ENCODE data around the gene ZNF366.

The ZNF366 gene

DNA sequence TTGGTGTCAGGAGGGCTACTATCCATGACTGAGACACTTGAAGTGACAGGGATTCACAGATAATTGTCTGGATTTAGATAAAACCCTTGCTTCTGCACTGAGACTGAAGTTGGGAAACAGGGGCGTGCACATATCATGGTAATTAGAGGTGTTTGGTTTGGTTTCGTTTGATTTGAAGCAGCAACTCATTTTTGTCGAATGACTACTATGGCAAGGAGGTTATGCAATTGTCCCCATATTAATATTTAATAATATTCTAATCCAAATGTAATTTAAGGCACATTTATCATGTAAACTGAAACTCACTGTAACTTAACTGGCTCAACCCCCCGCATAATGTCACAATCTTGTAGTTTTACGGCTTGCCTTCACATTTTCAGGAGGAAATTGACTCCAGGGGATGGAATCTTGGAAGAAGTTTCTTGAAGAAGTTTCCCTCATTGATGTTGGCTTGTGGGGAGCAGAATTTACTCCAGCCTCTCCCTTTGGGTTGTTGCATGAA is 12.5 kb downstream of the ZNF366 start:
- DNase-seq (ENCODE audit: low read depth) = no peak

DNA sequence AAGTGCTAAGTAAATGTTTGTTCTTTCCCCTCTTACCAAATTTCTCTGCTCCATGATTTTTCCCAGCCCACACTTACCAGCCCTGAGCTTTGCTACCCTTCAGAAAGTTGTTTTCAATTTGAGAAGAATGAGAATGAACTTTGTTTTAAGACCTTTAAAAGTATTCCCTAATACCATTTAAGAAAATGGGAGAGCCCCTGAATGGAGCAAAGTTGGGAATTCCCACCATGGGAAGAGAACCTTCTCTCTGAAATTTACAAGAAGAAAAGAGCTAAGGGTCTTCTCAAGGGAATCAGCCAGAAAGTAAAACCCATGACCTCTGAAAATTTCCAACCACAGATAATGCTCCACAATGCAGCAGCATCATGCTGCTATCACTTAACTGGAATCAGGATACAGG is 17.7 kb downstream of the ZNF366 start:
- DNase-seq (ENCODE audit: low read depth) = no peak

- DNase-seq (ENCODE audit: low read depth) = no peak
Observed at GRCh38 chr5:72488756-72489155, 18.5 kb downstream of the ZNF366 start.

GRCh38 chr5:72487177-72487576 is 20.0 kb downstream of the ZNF366 start:
- DNase-seq (ENCODE audit: low read depth) = no peak

- DNase-seq (ENCODE audit: low read depth) = no peak
Observed at GRCh38 chr5:72486371-72486770, 20.8 kb downstream of the ZNF366 start.

GRCh38 chr5:72485430-72485974 is 21.7 kb downstream of the ZNF366 start:
- no peak for DNase-seq (ENCODE audit: low read depth)

DNA sequence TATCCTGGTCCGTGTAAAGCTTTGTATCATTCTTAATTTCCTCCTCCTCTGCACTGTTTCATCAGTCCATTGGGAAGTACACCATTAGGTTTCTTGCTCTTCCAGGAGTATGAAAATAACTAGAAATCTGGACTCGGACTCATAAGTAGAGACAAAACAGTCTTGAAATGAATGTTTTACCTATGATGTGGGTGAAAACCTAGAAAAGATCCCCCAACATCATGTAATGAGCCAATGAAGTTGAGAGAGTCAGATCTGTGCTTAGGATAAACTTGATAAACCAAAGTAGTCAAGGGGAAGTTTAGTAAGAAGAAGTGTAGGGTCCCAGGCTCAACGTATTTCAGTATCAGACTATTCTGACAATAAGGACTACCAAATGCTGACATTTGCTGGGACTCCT is 25.2 kb downstream of the ZNF366 start:
- DNase-seq (ENCODE audit: low read depth) = no peak

DNA sequence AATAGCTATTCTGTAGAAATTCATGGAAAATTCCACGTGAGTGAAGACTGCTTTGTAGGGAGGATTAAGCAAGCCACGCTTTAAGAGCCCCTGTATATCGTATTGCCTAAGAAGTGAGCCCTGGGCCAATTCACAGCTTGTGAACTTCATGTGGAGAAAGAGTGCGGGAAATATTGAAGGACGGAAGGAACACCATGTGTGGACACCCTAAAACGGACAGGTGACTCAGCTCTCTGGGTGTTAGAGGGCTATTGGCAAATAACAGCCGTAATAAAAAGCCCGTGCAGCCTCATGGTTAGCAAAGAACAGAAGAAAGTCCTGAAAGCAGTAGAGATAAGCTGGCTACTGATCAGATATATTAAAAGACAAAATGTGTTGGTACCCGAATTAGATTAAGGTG is 26.4 kb downstream of the ZNF366 start:
- DNase-seq (ENCODE audit: low read depth) = no peak

- DNase-seq (ENCODE audit: low read depth) = no peak
Observed at GRCh38 chr5:72479921-72480320, 27.3 kb downstream of the ZNF366 start.

GRCh38 chr5:72478684-72479083 is 28.5 kb downstream of the ZNF366 start:
- no peak for DNase-seq (ENCODE audit: low read depth)

DNA sequence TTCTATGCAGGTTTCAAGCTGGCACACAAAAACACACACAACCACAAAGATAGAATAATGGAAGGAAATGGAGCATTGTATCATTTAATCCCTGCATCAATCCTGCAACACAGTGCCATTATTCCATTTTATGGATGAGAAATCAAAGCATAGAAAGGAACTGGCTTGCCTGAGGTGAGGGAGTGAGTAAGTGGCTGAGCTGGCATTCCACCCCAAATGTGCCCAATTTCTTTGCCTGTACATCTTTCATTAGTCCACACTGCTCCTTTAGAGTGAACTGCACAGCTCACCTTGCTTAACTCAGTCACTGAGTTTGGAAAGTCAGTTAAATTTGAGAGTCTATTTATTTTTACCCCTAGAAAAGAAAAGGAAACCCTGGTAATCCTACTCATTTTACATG is 28.9 kb downstream of the ZNF366 start:
- no peak for DNase-seq (ENCODE audit: low read depth)

DNA sequence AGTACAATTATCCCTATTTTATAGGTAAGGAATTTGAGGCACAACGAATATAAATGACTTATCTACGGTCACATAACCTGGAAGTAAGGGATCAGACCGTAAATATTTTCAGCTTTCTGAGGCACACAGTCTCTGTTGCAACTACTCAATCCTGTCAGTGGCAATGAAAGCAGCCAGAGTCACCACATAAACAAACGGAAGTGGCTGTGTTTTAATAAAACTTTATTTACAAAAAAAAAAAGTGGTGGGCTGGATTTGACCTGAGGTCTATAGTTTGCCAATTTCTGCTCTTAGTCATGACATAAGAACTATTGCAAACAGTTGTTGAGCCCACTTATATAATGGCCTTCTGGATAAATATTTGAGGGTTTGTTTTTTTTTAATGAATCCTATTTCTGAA is 29.6 kb downstream of the ZNF366 start:
- no peak for DNase-seq (ENCODE audit: low read depth)

DNA sequence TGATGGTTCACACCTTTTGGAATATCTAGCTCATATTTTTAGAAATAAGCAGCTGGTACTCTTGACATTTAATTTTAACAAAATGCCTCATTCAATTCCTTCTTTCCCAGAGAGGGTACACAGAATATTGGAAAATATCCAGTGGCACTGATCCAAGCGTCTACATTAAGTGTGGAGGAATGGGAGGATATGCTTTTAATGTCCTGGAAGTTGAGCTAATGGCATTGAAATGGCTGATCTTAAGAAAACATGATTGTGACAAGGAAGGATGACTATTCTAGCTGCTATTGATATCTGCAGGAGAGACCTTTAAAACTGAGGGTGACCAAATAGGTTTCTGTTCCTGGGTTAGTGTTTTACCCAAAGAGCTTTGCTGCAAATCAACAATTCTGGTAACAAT is 30.0 kb downstream of the ZNF366 start:
- DNase-seq (ENCODE audit: low read depth) = no peak

DNA sequence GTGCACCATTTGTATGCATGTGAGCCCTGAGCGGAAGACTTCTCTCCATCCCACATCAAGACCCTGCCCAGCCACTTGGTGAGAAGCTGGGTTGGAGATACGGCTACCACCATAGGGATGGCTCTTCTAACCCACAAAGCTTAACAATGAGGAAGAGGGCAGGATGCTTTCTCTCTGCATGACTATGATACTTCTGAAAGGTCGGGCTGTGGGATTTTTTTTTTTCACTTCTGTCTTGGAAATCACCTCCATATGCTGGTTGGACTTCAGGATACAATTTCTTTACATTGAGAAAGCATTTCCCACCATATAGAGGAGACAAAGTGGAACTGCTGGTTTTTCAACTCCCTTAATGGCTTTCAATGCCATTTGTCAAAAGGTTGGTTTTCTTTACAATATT is 30.5 kb downstream of the ZNF366 start:
- no peak for DNase-seq (ENCODE audit: low read depth)

DNA sequence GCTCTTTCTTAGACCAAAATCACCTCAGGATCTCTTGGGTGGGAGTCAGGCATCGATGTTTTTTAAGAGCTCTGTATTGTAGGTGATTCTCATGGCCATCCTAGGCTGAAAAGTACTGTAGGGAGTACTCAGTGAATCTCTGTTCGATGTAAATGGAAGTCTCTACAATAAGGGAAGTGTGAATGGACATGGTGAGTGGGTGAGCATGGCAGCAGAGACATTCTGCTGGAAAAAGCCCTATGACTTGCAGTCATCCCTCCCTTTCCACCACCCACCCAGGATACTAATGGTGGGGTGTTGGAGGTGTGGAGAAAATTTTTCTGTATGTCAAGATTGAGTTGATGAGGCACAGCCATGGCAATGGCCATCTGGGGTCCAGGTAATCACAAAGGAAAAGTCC is 30.9 kb downstream of the ZNF366 start:
- no peak for DNase-seq (ENCODE audit: low read depth)

GRCh38 chr5:72474516-72474915 is 32.7 kb downstream of the ZNF366 start:
- DNase-seq (ENCODE audit: low read depth) = no peak

DNA sequence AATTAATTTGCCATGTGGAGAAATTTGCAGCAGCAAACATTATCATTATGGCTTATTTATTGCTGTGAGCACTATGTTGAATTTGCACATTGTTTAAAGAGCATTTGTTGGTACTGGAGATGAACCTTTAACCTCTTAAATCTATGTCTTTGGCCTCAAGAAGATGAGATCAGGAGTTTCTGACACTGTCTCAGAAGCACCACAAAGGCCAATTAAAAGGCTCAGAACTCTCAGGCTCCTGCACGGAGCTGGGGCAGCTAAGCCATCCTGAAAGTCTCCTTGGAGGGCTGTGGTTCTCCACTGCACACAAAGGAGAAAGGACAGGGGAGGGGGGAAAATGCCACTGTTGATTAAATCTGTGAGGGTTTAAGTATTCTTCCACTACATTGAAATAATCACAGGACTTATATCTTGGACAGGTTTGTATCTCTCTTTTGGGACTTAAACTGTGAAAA is 33.1 kb downstream of the ZNF366 start:
- DNase-seq (ENCODE audit: low read depth) = no peak

DNA sequence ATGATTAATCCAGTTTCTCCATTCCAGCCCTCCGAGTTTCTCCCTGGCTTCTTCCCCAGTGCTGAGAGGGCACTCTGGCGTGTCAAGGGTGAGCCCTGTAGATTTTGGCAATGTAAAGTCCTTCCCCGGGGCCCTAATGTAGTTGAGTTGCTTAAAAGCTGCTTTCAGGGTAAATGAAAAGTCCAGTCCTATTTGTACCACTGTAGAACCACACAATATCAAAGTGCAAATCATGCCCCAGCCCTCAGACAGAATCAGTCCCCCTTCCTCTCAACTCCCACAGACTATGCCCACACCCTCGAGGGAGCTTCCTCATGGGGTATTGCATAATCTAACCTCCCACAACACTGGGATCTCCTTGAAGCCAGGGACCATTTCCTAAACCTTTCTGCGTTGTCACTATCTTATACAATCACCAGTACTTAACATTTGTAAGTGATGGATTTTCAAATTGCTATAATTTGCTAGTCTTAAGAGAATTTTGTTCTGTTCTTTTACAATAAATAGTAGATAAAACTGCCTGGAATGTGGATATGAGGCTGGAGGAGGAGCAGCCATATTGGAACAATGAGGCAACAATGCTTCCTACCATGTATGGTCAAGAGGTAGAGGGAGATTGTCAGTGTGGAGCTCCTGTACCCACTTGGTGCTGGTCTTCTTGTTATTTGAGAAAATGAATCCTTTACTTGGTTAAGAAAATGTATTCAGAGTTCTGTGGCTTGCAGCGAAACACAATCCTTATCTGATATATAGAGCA is 34.4 kb downstream of the ZNF366 start:
- DNase-seq (ENCODE audit: low read depth) = no peak

DNA sequence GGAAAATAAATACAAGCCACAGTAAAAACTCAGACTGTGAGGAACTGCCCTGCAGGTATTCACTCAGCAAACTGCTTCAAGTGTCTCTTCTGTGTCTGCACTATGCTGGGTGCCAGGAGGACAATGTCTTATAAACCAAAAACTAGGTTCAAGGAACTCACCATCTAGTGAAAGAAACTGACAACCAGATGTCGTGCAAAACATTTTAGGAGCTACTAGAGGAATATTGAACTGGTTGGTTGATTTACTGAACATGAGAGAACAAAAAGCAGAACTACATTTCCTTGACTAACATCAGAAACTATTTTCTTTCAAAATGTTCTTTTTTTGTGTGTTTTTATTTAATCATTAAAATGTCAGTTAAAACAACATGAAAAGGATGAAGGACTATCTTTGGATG is 35.2 kb downstream of the ZNF366 start:
- no peak for DNase-seq (ENCODE audit: low read depth)

GRCh38 chr5:72470826-72471225 is 36.4 kb downstream of the ZNF366 start:
- no peak for DNase-seq (ENCODE audit: low read depth)

- DNase-seq (ENCODE audit: low read depth) = no peak
Observed at GRCh38 chr5:72468606-72469005, 38.6 kb downstream of the ZNF366 start.

GRCh38 chr5:72468024-72468423 is 39.2 kb downstream of the ZNF366 start:
- no peak for DNase-seq (ENCODE audit: low read depth)

DNA sequence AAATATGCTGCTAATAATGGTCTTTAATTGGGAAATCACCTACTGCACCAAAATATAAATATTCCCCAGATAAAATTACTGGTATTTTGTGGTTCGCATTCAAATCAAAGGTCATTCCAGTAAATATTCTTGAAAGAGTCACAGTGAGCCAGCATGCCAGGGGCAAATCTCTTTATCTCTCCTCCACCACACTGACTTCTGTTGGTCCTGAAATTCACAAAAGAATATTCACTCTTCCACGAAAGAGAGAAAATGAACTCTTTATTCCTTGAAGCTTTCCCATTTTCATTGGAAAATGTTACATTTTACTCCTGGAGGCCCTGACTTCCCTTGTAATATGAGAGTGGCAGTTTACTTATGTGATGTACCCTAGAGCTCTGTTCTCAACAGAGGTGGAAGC is 39.7 kb downstream of the ZNF366 start:
- no peak for DNase-seq (ENCODE audit: low read depth)

Measured in stimulated activated CD8-positive, alpha-beta memory T cell treated with anti-CD3 and anti-CD28 coated beads, Interleukin-15, amount 100 ng/mL, for 24 hours (primary cell).